ENCODE data around the gene MRPL11. TPM values are rescaled to one million over a fixed set of nuclear protein-coding genes. Genes with fewer than 3 reads are reported as not detected.
A peak's percentile ranks its signal among the peaks of the same experiment; 100 is the strongest.

The MRPL11 gene
- total RNA-seq (2014; rRNA removed; shearing (Covaris generic)): 186 and 201 TPM in 2 replicates

DNA sequence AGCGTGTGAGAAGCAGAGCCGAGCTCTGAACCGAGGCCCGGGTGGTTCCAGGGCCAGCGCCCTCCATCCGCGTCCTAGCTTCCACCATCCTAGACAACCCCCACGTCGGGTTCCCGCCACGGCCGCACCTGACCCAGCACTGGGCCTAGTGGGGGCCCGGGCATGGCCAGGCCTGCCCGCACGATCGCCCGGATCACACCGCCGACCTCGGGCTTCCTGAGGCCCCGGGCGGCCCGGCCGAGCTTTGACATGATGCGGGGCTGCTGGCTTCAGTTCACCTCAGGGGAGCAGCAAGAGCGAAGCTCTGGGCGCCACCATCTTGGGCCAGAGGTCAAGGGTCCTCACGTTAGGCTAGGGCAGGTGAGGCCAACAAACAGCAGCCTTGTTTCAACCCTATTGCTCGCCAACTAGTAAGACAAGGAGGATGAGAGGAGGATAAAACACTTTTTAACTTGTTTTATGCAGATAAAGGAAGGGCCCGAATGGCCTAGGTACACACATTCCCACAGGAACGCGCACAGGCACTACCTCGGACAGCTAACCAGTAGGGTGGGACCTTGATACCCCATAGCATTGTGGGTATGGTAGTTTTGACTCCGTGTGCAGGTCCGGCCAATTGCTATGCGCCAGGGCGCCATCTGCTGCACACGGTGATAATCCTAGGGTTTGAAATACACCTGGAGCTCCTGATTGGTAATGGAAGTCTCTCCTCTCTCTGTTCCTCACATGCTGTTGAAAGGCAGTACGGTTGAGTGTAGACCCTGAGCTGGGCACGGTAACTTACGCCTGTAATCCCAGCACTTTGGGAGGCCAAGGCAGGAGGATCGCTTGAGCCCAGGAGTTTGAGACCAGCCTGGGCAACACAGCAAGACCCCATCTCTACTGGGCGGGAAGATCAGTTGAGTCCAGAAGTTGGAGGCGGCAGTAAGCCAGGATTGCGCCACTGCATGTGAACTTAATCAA lies at the start of gene MRPL11:
Gene MRPL11, minus strand, starts transcription at position 345 of the 963 bp plus-strand sequence. Its CDS starts 94 bp downstream, at position 251.
- peak; percentile 96 to 98 for DNase-seq (ENCODE audit: low read depth in 1 of 2, low spot score in 2 of 2)
- H3K36me3 ChIP-seq: peaks cover 27% of the 10 kb centered on the region
- peak within 1 kb of the TSS; percentile 65 for H3K4me3 ChIP-seq
- H3K27me3 ChIP-seq (replicated peaks): no peaks in the 10 kb centered on the region
- H3K4me1 ChIP-seq (replicated peaks): peaks cover 13% of the 10 kb centered on the region
- H3K27ac ChIP-seq: peak within 1 kb of the TSS; percentile 33
- peaks cover 4% of the 10 kb centered on the region; the same call in 1 of the 2 replicates for H3K9me3 ChIP-seq (replicated peaks)

DNA sequence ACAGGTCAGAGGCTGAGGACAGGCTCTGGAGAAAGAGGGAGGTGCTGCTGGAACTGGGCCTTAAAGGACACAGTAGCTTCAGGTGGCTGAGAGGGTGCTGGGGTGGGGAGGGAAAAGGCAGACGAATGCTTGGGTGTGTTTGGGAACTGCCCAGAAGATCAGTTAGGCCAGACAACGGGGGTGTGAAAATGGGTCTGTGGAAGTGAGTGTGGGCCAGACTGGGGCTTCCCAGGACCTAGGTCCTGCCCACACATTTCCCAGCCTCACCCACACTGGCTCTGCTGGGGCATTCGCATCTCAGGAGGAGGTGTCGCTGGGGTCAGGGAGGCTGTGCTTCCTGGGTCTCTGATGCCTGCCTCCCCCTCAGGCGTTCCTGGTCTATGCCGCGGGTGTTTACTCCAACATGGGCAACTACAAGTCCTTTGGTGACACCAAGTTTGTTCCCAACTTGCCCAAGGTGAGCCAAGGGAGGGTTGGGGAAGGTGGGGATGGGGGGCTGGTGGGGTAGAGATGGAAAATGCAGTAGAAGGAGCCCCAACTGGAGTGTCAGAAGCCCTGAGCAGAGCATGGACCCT lies 46.2 kb upstream of the MRPL11 start:
- Histone ChIP-seq H3K27me3 (replicated peaks) (no peaks in the 10 kb centered on the region), H3K27ac (no peak overlapping the region), H3K4me1 (replicated peaks) (peaks cover 5% of the 10 kb centered on the region), H3K9me3 (replicated peaks) (no peaks in the 10 kb centered on the region), H3K36me3 (peaks cover 60% of the 10 kb centered on the region), H3K4me3 (no peak overlapping the region)
- DNase-seq (ENCODE audit: low read depth in 1 of 2, low spot score in 2 of 2): no peak

DNA sequence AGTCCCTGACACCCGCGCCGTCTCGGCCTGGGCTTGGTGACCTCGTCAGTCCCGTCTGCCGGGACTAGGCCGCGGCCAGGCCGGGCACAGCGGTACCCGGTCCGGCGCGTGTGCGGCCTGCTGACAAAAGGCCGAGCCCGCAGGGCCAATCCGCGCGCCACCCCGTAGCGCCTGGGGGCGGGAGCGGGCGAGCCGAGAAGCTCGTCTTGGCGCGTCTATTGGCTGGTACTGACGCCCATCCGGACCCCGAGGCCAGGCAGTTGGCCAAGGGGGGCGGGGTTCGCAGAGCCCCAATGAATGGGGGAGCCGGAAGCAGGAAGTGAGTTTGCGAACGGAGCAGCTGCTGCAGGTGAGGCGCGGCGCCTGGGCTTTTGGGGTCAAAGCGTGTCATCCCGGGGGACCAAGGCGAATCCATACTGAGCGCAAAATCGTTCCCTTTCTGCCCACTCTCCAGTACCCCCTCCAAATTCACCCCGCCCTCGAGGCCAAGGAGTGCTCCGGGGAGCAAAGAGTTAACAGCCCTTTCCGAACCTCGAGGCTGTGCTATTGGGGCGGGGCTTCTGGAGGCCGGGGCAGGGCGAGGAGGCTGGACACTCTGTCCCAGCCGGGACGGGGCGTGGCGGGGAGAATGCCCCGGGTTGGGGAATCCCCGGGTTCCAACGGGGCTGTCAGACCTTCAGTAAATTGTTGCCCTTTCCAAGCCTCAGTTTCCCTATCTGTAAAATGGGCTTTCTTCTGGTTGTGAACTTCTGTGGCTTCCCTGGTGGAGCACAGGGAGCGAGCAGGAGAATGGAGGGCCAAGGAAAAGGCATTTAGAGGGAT lies 41.7 kb upstream of the MRPL11 start, which contains the start of gene DPP3:
Gene DPP3, plus strand, starts transcription at position 318 of the 822 bp plus-strand sequence. CDS start 1,767 bp downstream, outside the sequence.
- H3K4me1 ChIP-seq (replicated peaks): peaks cover 15% of the 10 kb centered on the region
- no peaks in the 10 kb centered on the region for H3K9me3 ChIP-seq (replicated peaks)
- H3K4me3 ChIP-seq: peak within 1 kb of the TSS; percentile 65
- H3K27me3 ChIP-seq (replicated peaks): no peaks in the 10 kb centered on the region
- DNase-seq (ENCODE audit: low read depth in 1 of 2, low spot score in 2 of 2): peak; percentile 100
- H3K36me3 ChIP-seq: peaks cover 34% of the 10 kb centered on the region
- peak within 1 kb of the TSS; percentile 75 for H3K27ac ChIP-seq

DNA sequence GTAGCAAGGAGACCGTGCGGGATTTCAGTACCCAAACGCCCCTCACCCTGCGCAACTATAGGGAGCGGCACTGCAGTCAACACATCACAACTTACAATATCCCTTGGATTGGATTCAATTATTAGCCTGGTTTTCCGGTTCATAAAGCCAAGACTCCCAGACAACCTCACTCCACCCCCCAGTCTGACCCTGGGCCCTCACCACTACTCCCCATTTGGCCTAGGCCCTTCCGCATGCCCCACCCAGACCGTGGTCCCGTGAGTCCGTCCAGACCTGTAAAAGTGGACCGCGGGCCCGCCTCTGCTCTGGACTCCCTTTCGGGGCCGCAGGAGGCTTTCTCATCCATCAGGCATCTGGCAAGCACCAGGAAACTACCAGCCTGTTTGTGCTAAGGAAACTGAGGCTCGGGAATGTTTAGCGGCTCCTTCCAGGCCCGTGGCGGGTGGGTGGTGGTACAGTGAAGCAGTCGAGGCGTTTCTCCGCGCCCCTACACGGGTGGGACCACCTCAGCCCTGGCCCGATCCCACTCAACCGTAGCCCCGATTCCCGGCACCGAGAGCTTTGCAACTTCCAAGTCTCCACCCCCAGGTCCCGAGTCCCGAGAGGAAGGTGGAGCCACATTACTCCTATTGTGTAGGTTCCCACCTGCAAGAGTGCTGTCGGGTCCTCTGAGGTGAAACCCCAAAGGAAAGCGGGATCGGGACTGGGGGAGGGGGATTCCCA lies 40.9 kb upstream of the MRPL11 start:
- H3K27ac ChIP-seq: peak overlapping the region; percentile 75
- peak overlapping the region; percentile 65 for H3K4me3 ChIP-seq
- H3K4me1 ChIP-seq (replicated peaks): peaks cover 15% of the 10 kb centered on the region
- H3K27me3 ChIP-seq (replicated peaks): no peaks in the 10 kb centered on the region
- no peaks in the 10 kb centered on the region for H3K9me3 ChIP-seq (replicated peaks)
- peaks cover 39% of the 10 kb centered on the region for H3K36me3 ChIP-seq
- peak in 1 of 2 experiments; percentile 68 for DNase-seq (ENCODE audit: low read depth in 1 of 2, low spot score in 2 of 2)

DNA sequence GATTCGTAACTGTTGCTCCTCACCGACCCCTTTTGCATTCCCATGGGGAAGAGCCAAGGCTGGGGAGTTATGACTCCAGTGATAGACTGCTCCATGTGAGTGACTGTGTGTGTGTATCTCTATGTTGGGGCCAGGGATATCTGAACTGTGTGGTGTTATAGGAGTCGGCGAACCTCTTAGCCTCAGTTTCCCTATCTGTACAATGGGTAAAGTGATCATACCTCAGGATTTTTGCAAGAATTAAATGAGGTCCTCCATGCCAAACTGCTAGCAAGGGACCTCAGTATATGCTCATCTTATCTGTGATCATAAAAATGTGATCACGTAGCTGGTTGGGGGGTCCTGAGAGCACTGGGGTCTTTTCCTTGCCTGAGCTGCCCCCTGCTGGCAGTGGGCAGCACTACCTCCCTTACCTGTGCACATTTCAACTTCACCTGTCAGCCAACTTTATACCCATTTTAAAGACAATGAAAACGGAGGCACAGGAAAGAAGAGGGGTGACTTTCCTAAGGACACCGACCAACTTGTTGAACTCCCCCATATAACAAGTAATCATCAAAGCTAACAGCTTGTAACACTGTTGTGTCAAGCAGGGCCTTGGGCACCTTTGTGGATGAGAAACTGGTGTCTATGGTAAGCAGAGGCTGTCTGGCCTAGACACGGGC lies 40.2 kb upstream of the MRPL11 start:
- H3K36me3 ChIP-seq: peaks cover 42% of the 10 kb centered on the region
- DNase-seq (ENCODE audit: low read depth in 1 of 2, low spot score in 2 of 2): peak in 1 of 2 experiments; percentile 52

DNA sequence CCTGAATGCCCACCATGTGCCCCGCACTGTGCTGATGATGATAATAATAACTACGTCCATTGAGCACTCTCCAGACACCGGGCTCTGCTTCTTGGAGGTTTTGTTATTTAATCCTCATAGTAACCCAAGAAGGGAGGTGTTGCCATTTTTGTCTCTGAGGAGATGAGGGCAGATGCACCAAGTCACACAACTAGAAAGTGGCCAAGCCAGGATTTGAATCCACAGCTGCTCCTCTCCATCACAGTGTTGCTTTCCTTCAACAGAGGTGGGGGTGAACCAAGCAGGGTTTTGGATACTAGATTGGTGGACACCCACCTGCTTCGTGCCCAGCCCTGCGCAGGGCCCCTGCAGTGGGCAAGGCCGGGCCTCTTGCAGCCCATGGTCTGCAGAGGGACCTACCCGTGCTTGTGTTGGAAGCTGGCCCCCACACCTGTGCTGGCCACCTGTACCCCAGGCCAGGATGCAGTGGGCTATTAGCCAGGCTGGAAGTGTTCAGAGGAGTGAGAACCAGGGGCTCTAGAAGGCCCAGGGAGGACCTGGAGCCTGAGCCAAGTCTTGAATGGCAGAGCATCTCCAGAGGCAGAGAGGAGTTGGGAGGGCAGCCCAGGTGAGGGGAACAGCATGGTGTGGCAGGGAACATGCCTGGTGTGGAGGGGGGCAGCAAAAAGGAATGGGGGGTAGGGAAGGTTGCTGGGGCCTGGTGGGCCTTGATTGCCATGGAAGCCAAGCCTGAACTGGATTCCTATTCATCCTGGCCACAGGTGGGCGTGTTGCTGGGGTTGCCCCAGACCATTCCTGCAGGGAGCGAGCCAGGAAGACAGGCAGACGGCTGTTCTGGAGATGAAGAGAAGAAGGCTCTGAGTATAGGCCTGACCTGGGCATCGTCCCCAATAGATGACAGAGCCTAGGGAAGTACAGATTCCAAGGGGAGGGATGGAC lies 38.9 kb upstream of the MRPL11 start:
- no peaks in the 10 kb centered on the region for H3K9me3 ChIP-seq (replicated peaks)
- H3K27ac ChIP-seq: no peak overlapping the region
- peaks cover 48% of the 10 kb centered on the region for H3K36me3 ChIP-seq
- DNase-seq (ENCODE audit: low read depth in 1 of 2, low spot score in 2 of 2): no peak
- no peaks in the 10 kb centered on the region for H3K27me3 ChIP-seq (replicated peaks)
- peaks cover 15% of the 10 kb centered on the region for H3K4me1 ChIP-seq (replicated peaks)
- no peak overlapping the region for H3K4me3 ChIP-seq

More for the DNA sequence above, 40.2 kb upstream of the MRPL11 start:
- no peaks in the 10 kb centered on the region for H3K9me3 ChIP-seq (replicated peaks)
- H3K27ac ChIP-seq: peak overlapping the region; percentile 75; the same call in 1 of the 2 replicates
- peaks cover 15% of the 10 kb centered on the region for H3K4me1 ChIP-seq (replicated peaks)
- H3K27me3 ChIP-seq (replicated peaks): no peaks in the 10 kb centered on the region
- peak overlapping the region; percentile 65 for H3K4me3 ChIP-seq

DNA sequence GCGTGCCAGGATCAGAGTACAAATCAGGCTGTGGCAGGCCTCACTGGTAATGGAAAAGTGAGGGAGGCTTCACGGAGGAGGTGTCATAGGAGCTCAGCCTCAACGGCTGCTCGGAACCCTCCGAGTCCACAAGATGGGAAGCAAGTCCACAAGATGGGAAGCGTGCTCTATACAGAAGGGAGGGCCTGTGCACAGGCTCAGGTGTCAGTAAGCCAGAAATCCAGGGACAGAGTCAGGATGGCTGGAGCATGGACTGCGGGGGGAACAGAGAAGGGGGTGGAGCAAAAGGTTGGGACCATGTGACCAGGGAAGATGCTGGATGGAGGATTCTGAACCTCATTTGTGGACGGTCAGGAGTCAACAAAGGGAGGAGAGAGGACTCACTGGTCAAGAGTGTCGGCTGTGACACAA lies 38.2 kb upstream of the MRPL11 start:
- H3K27me3 ChIP-seq (replicated peaks): no peaks in the 10 kb centered on the region
- no peak overlapping the region for H3K27ac ChIP-seq
- no peak overlapping the region for H3K4me3 ChIP-seq
- H3K9me3 ChIP-seq (replicated peaks): no peaks in the 10 kb centered on the region
- peaks cover 46% of the 10 kb centered on the region for H3K36me3 ChIP-seq
- no peak for DNase-seq (ENCODE audit: low read depth in 1 of 2, low spot score in 2 of 2)
- H3K4me1 ChIP-seq (replicated peaks): peaks cover 15% of the 10 kb centered on the region

DNA sequence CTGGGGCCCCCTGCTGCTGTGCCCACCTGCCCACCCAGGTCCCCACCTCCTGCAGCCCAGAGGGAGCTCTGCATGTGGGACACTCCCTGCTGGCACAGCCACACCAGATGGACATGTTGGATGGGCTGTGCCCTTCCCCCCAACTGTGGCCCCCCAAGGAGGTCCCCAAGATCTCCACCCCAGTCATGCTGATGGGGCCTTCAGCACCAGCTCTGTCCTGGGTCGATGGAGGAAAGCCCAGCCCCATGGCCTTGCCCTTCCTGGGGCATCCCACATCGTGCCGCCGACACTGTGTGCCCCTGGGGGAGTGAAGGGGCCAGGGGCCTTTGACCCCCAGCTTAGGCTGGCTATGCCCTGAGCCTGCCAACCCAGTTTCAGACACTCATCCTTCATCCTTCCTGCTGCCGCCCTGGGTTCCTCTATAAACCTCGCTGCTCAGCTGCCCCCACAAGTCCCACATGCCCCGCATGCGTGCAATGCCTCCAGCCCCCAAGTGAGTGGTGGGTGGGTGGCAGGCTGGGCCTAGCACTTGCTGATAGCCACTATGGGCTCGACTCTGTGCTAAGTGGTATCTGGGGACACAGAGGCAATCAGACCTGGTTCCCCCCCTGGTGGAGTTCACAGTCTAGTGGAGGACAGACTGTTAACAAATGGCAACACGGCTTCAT lies 37.7 kb upstream of the MRPL11 start:
- Histone ChIP-seq H3K4me3 (no peak overlapping the region), H3K4me1 (replicated peaks) (peaks cover 15% of the 10 kb centered on the region), H3K27ac (no peak overlapping the region), H3K27me3 (replicated peaks) (no peaks in the 10 kb centered on the region), H3K9me3 (replicated peaks) (no peaks in the 10 kb centered on the region), H3K36me3 (peaks cover 46% of the 10 kb centered on the region)
- DNase-seq (ENCODE audit: low read depth in 1 of 2, low spot score in 2 of 2): no peak

DNA sequence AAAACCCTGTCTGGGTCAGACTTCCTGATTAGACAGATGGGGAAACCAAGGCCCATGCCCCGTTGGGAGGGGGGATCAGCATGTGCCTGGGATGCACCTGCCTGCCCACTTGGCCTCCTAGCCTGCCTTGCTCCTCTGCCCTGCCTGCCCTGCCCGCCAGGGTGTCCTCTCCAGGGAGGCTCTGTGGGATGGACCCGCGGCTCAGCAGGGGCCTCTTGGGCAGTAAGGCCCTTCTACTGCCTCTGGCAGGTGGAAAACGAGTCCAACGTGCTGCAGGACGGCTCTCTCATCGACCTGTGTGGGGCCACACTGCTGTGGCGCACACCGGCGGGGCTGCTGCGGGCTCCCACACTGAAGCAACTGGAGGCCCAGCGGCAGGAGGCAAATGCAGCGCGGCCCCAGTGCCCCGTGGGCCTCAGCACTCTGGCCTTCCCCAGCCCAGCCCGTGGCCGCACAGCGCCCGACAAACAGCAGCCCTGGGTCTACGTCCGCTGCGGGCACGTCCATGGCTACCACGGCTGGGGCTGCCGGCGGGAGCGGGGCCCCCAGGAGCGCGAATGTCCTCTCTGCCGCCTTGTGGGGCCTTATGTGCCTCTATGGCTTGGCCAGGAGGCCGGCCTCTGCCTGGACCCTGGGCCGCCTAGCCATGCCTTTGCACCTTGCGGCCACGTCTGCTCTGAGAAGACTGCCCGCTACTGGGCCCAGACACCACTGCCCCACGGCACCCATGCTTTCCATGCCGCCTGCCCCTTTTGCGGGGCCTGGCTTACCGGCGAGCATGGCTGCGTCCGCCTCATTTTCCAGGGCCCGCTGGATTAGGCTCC lies 36.9 kb upstream of the MRPL11 start:
- peaks cover 10% of the 10 kb centered on the region for H3K4me1 ChIP-seq (replicated peaks)
- H3K27ac ChIP-seq: no peak overlapping the region
- no peaks in the 10 kb centered on the region for H3K9me3 ChIP-seq (replicated peaks)
- H3K4me3 ChIP-seq: no peak overlapping the region
- no peak for DNase-seq (ENCODE audit: low read depth in 1 of 2, low spot score in 2 of 2)
- no peaks in the 10 kb centered on the region for H3K27me3 ChIP-seq (replicated peaks)
- peaks cover 49% of the 10 kb centered on the region for H3K36me3 ChIP-seq

DNA sequence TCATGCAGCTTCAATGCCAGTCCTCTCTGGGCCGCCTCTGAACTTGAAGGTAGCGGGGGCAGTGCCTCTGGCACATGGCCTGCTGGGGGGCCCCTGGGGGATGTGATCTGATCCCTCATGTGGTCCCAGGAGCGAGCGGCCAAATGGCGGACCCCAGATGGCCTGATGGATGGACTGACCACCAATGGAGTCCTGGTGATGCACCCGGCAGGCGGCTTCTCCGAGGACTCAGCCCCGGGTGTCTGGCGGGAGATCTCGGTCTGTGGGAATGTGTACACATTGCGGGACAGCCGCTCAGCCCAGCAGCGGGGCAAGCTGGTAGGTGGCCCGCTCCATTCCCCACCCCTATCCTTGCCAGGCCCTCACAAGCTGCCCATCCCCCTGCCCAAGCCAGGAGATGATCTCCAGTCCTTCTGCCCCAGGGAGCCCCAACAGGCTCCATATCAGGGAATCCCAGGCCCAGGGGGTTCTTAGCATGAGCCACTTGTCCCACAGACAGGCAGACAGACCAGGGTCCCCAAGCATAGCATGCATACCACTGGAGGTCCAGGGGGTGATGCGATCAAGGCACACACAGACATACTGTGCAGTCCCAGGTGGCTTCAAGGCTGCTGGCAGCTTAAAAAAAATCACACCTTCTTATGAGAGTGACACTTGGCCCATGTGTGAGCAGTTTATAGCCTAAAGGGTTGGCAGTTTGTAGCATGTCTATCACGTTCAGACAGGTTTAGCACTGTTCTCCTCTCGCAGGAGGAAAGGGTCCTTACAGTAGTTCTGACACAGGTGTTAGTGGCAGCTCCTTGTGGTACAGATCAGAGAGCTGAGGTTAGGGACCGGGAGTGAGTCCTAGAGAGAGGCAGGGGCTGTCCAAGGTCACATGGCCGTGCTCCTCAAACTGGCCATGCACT lies 35.2 kb upstream of the MRPL11 start:
- Histone ChIP-seq H3K4me3 (no peak overlapping the region), H3K27me3 (replicated peaks) (no peaks in the 10 kb centered on the region), H3K27ac (no peak overlapping the region), H3K36me3 (peaks cover 44% of the 10 kb centered on the region), H3K9me3 (replicated peaks) (no peaks in the 10 kb centered on the region), H3K4me1 (replicated peaks) (peaks cover 5% of the 10 kb centered on the region)
- peak in 1 of 2 experiments; percentile 55 for DNase-seq (ENCODE audit: low read depth in 1 of 2, low spot score in 2 of 2)

Measured in SJSA1 (cell line).